Smooth muscle cell (in vitro differentiated cells): ENCODE data around the gene PRR29. TPM values are rescaled to one million over a fixed set of nuclear protein-coding genes. Genes with fewer than 3 reads are reported as not detected.
"Not testable (repeated sequence)": the region's sequence is repeated elsewhere in the genome, so short reads cannot be mapped to it uniquely, and the experiment has no call there.

ENCODE experiments used
- DNase-seq: peaks from one replicate; lab custom pipeline; 2025; ENCODE audit not compliant: unreplicated experiment; lab: John Stamatoyannopoulos, UW
- H2AFZ ChIP-seq: fragments of 200-600 bp; sonication (generic); 2 replicates; pipeline ENCODE4 v1.6.0; 2016; ENCODE audit warnings: antibody characterized with exemption, low read depth, mild to moderate bottlenecking
- H3F3A ChIP-seq: fragments of 200-600 bp; sonication (generic); 2 replicates; pipeline ENCODE4 v1.6.0; 2017; ENCODE audit warnings: antibody characterized with exemption, low read depth
- H3K27ac ChIP-seq: fragments of 200-600 bp; sonication (generic); 2 replicates; pipeline ENCODE4 v1.5.1; 2016; ENCODE audit warnings: low read depth, mild to moderate bottlenecking
- H3K27me3 ChIP-seq: fragments of 200-600 bp; sonication (generic); 2 replicates; pipeline ENCODE4 v1.6.1; 2016; ENCODE audit warnings: low read depth, mild to moderate bottlenecking
- H3K36me3 ChIP-seq: fragments of 200-600 bp; sonication (generic); 2 replicates; pipeline ENCODE4 v1.5.1; 2016; ENCODE audit warnings: low read depth
- H3K4me1 ChIP-seq: fragments of 200-600 bp; sonication (generic); 2 replicates; pipeline ENCODE4 v1.5.1; 2016; ENCODE audit warnings: low read depth
- H3K4me2 ChIP-seq: fragments of 200-600 bp; sonication (generic); 2 replicates; pipeline ENCODE4 v1.6.0; 2016; ENCODE audit warnings: mild to moderate bottlenecking
- H3K4me3 ChIP-seq: fragments of 200-600 bp; sonication (generic); 2 replicates; pipeline ENCODE4 v1.5.1; 2016; ENCODE audit warnings: mild to moderate bottlenecking
- H3K79me2 ChIP-seq: fragments of 200-600 bp; sonication (generic); 2 replicates; pipeline ENCODE4 v1.6.0; 2016; ENCODE audit warnings: low read depth, mild to moderate bottlenecking
- H3K9ac ChIP-seq: fragments of 200-600 bp; sonication (generic); 2 replicates; pipeline ENCODE4 v1.6.0; 2016; ENCODE audit warnings: low read depth
- H3K9me3 ChIP-seq: fragments of 200-600 bp; sonication (generic); replicated peaks from 2 replicates; pipeline ENCODE4 v1.5.1; 2016; ENCODE audit warnings: low read depth
- H4K20me1 ChIP-seq: fragments of 200-600 bp; sonication (generic); 2 replicates; pipeline ENCODE4 v1.6.0; 2016; ENCODE audit warnings: low read depth
- CTCF ChIP-seq: fragments of 200-600 bp; sonication (generic); IDR thresholded peaks from 2 replicates; pipeline ENCODE4 v1.5.1; 2017; ENCODE audit warnings: borderline replicate concordance, mild to moderate bottlenecking, antibody characterized with exemption; ENCODE audit not compliant: insufficient read depth, poor library complexity, severe bottlenecking
- WGBS: methylation state at CpG from one replicate; pipeline ENCODE4 v1.1.7; 2016; ENCODE audit warnings: low lambda C conversion rate; 5-methylcytosine and 5-hydroxymethylcytosine counted together
- polyA plus RNA-seq: library from polyadenylated mRNA; unstranded; fragments of >200 nt; fragmentation: Nextera tagmentation; extraction: Ambion mirVana; gene quantifications from 2 replicates; pipeline ENCODE4 v1.2.1, GENCODE V29; 2016
- total RNA-seq: library from RNA; depleted of rRNA; stranded (reverse); fragments of >200 nt; gene quantifications from 2 replicates; pipeline ENCODE4 v1.2.3, GENCODE V29; 2014

PRR29 gene
- total and polyA plus RNA-seq, 2 experiments from 2014 or later = 0.58 TPM; not detected in 1

GRCh38 chr17:64004903-64005733 lies 7.0 kb downstream of the PRR29 start:
- WGBS = 88% methylated on average over 19 of the region's 19 CpGs
- H3K36me3 ChIP-seq = no peaks in the 10 kb centered on the region
- DNase-seq = no peak
- H3K9me3 ChIP-seq = no peaks in the 10 kb centered on the region
- no peak overlapping the region for H3K4me3 ChIP-seq
- H3K4me1 ChIP-seq = peaks cover 4% of the 10 kb centered on the region
- no peaks in the 10 kb centered on the region for H3K79me2 ChIP-seq
- H3K27me3 ChIP-seq = no peaks in the 10 kb centered on the region
- no peak overlapping the region for H3K4me2 ChIP-seq
- TF ChIP-seq CTCF = no peak
- H3K27ac ChIP-seq = no peak overlapping the region
- no peak overlapping the region for H3K9ac ChIP-seq
- no peak overlapping the region for H2AFZ ChIP-seq
- H4K20me1 ChIP-seq = no peaks in the 10 kb centered on the region
- H3F3A ChIP-seq = no peaks in the 10 kb centered on the region

- 73% methylated on average over 6 of the region's 6 CpGs for WGBS
- peaks cover 8% of the 10 kb centered on the region for H3K4me1 ChIP-seq
- no peaks in the 10 kb centered on the region for H3K9me3 ChIP-seq
- no peaks in the 10 kb centered on the region for H3K36me3 ChIP-seq
- no peak overlapping the region for H2AFZ ChIP-seq
- H3F3A ChIP-seq = no peaks in the 10 kb centered on the region
- H3K4me2 ChIP-seq = no peak overlapping the region
- H3K79me2 ChIP-seq = no peaks in the 10 kb centered on the region
- no peak overlapping the region for H3K4me3 ChIP-seq
- no peaks in the 10 kb centered on the region for H4K20me1 ChIP-seq
- no peak overlapping the region for H3K27ac ChIP-seq
- H3K9ac ChIP-seq = no peak overlapping the region
- no peak for DNase-seq
- no peak for TF ChIP-seq CTCF
- H3K27me3 ChIP-seq = no peaks in the 10 kb centered on the region
Measured at GRCh38 chr17:64005734-64006167, 7.6 kb downstream of the PRR29 start.

- no peak overlapping the region for H3K9ac ChIP-seq
- H3K27me3 ChIP-seq = no peaks in the 10 kb centered on the region
- TF ChIP-seq CTCF = no peak
- H3K79me2 ChIP-seq = no peaks in the 10 kb centered on the region
- no peaks in the 10 kb centered on the region for H3K9me3 ChIP-seq
- H3K4me1 ChIP-seq = peaks cover 8% of the 10 kb centered on the region
- H3K4me3 ChIP-seq = no peak overlapping the region
- 85% methylated on average over 13 of the region's 13 CpGs for WGBS
- no peak for DNase-seq
- no peak overlapping the region for H3K4me2 ChIP-seq
- no peaks in the 10 kb centered on the region for H4K20me1 ChIP-seq
- no peaks in the 10 kb centered on the region for H3K36me3 ChIP-seq
- H3K27ac ChIP-seq = no peak overlapping the region
- H3F3A ChIP-seq = no peaks in the 10 kb centered on the region
- no peak overlapping the region for H2AFZ ChIP-seq
Measured at GRCh38 chr17:64006361-64007088, 8.4 kb downstream of the PRR29 start.

- not testable (repeated sequence) for H4K20me1 ChIP-seq, H3K27ac ChIP-seq, H3K9me3 ChIP-seq, H3F3A ChIP-seq, H3K4me2 ChIP-seq, H2AFZ ChIP-seq, DNase-seq, H3K27me3 ChIP-seq, H3K4me1 ChIP-seq, H3K4me3 ChIP-seq, H3K36me3 ChIP-seq, H3K79me2 ChIP-seq, H3K9ac ChIP-seq
- WGBS = 97% methylated on average over 5 of the region's 5 CpGs
Measured at GRCh38 chr17:64007089-64007837, 9.1 kb downstream of the PRR29 start.
